D721Med (cell line): Measurements from ENCODE around the gene CHSY1.

Experiments
- DNase-seq: peaks from one replicate; pipeline ENCODE4 v3.0.0; 2011; ENCODE audit warnings: low spot score; ENCODE audit not compliant: insufficient read length
- FAIRE-seq: peaks from 2 replicates; lab custom pipeline; 2011; peaks lifted over from hg19 to GRCh38; lab: Jason Lieb, UNC
- CTCF ChIP-seq: IDR thresholded peaks from 2 replicates; pipeline ENCODE4 v1.5.1; 2012; ENCODE audit warnings: mild to moderate bottlenecking, control low read depth; ENCODE audit not compliant: insufficient read depth; ENCODE audit errors: missing control alignments

Gene CHSY1

GRCh38 chr15:101133181-101133460 is 118.7 kb downstream of the CHSY1 start:
- no peak for DNase-seq
- TF ChIP-seq CTCF, result no peak
- FAIRE-seq, result no peak

- no peak for TF ChIP-seq CTCF
- FAIRE-seq (no peak), DNase-seq (no peak)
Measured at GRCh38 chr15:101132390-101133180, 119.3 kb downstream of the CHSY1 start.

- no peak for FAIRE-seq
- TF ChIP-seq CTCF, result no peak
- DNase-seq, result no peak
Measured at GRCh38 chr15:101131489-101132389, 120.1 kb downstream of the CHSY1 start.

- no peak for TF ChIP-seq CTCF
- DNase-seq (no peak), FAIRE-seq (no peak)
Measured at GRCh38 chr15:101129851-101130380, 121.9 kb downstream of the CHSY1 start.

GRCh38 chr15:101128221-101129015 is 123.4 kb downstream of the CHSY1 start:
- no peak for DNase-seq
- no peak for TF ChIP-seq CTCF
- no peak for FAIRE-seq

GRCh38 chr15:101127506-101128076 is 124.3 kb downstream of the CHSY1 start:
- DNase-seq, result no peak
- FAIRE-seq, result no peak

More at GRCh38 chr15:101127506-101128076, 124.3 kb downstream of the CHSY1 start:
- TF ChIP-seq CTCF, result no peak
